ENCODE results near the gene SAYSD1. TPM values are rescaled to one million over a fixed set of nuclear protein-coding genes. Genes with fewer than 3 reads are reported as not detected.

The SAYSD1 gene
- polyA plus RNA-seq, 3 donors: 4.3 to 15.5 (median 12.0) TPM

GRCh38 chr6:39153766-39154397, 38.9 kb upstream of the SAYSD1 start:
- no peaks in the 10 kb centered on the region for H3K79me2 ChIP-seq (ENCODE audit: insufficient read depth, low read length)
- WGBS (ENCODE audit: insufficient coverage): no CpG with 5 or more reads among the region's 6 CpGs
- TF ChIP-seq, protein P1, sequence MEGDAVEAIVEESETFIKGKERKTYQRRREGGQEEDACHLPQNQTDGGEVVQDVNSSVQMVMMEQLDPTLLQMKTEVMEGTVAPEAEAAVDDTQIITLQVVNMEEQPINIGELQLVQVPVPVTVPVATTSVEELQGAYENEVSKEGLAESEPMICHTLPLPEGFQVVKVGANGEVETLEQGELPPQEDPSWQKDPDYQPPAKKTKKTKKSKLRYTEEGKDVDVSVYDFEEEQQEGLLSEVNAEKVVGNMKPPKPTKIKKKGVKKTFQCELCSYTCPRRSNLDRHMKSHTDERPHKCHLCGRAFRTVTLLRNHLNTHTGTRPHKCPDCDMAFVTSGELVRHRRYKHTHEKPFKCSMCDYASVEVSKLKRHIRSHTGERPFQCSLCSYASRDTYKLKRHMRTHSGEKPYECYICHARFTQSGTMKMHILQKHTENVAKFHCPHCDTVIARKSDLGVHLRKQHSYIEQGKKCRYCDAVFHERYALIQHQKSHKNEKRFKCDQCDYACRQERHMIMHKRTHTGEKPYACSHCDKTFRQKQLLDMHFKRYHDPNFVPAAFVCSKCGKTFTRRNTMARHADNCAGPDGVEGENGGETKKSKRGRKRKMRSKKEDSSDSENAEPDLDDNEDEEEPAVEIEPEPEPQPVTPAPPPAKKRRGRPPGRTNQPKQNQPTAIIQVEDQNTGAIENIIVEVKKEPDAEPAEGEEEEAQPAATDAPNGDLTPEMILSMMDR (IDR thresholded peaks at IDR 0.05): no peak
- H3K27me3 ChIP-seq (ENCODE audit: control insufficient read depth in 2 of 2, insufficient read depth in 2 of 2, low read length in 2 of 2): no peaks in the 10 kb centered on the region
- H2AFZ ChIP-seq (ENCODE audit: insufficient read depth, low read depth, low read length, poor library complexity, severe bottlenecking): no peak overlapping the region
- H3K27ac ChIP-seq (ENCODE audit: low read depth in 1 of 2, low read length in 2 of 2): no peak overlapping the region
- H3K9me3 ChIP-seq (replicated peaks in 1 of 2; ENCODE audit: control insufficient read depth in 1 of 2, insufficient read depth in 1 of 2, low read length in 2 of 2): no peaks in the 10 kb centered on the region
- no peaks in the 10 kb centered on the region for H3K4me1 ChIP-seq (ENCODE audit: control insufficient read depth in 1 of 2, insufficient read depth in 2 of 2, low read length in 2 of 2)
- Mint-ChIP-seq H3K27me3 (ENCODE audit: low read depth in 3 of 3) (peaks cover 7 to 16% (median 10%) of the 10 kb centered on the region in 3 donors), H3K27ac (no peak overlapping the region), H3K4me3 (no peak overlapping the region), H3K4me1 (peaks cover 5% of the 10 kb centered on the region), H3K36me3 (no peaks in the 10 kb centered on the region), H3K9me3 (peaks cover 0 to 1% (median 0%) of the 10 kb centered on the region in 7 donors)
- no peak overlapping the region for H3K4me2 ChIP-seq (replicated peaks; ENCODE audit: extremely low read depth, low read length, poor library complexity, severe bottlenecking)
- no peak overlapping the region for H3K4me3 ChIP-seq (replicated peaks in 1 of 3; ENCODE audit: low read depth in 2 of 3, low read length in 3 of 3)
- H3K36me3 ChIP-seq (replicated peaks in 1 of 2; ENCODE audit: control insufficient read depth in 1 of 2, insufficient read depth in 2 of 2, low read length in 2 of 2): no peaks in the 10 kb centered on the region
- no peaks in the 10 kb centered on the region for H4K20me1 ChIP-seq (ENCODE audit: insufficient read depth, low read length)
- intact Hi-C loops (cut with micrococcal nuclease): no loop called here
- no peak for DNase-seq
- H3K9ac ChIP-seq (ENCODE audit: insufficient read depth, low read length, poor library complexity, severe bottlenecking): no peak overlapping the region

GRCh38 chr6:39152262-39152661, 37.3 kb upstream of the SAYSD1 start:
- H3K27ac ChIP-seq (ENCODE audit: low read depth in 1 of 2, low read length in 2 of 2): no peak overlapping the region
- H3K4me2 ChIP-seq (replicated peaks; ENCODE audit: extremely low read depth, low read length, poor library complexity, severe bottlenecking): no peak overlapping the region
- intact Hi-C loops (cut with micrococcal nuclease): no loop called here
- DNase-seq: no peak
- no peak overlapping the region for H3K9ac ChIP-seq (ENCODE audit: insufficient read depth, low read length, poor library complexity, severe bottlenecking)
- H4K20me1 ChIP-seq (ENCODE audit: insufficient read depth, low read length): no peaks in the 10 kb centered on the region
- TF ChIP-seq, protein P1 (IDR thresholded peaks at IDR 0.05): no peak
- Mint-ChIP-seq H3K27ac (no peak overlapping the region), H3K36me3 (no peaks in the 10 kb centered on the region), H3K4me3 (no peak overlapping the region), H3K4me1 (peaks cover 5% of the 10 kb centered on the region), H3K9me3 (peaks cover 0 to 1% (median 0%) of the 10 kb centered on the region in 7 donors), H3K27me3 (ENCODE audit: low read depth in 3 of 3) (peaks cover 6 to 19% (median 9%) of the 10 kb centered on the region in 3 donors)
- no peaks in the 10 kb centered on the region for H3K79me2 ChIP-seq (ENCODE audit: insufficient read depth, low read length)
- H2AFZ ChIP-seq (ENCODE audit: insufficient read depth, low read depth, low read length, poor library complexity, severe bottlenecking): no peak overlapping the region
- H3K27me3 ChIP-seq (ENCODE audit: control insufficient read depth in 2 of 2, insufficient read depth in 2 of 2, low read length in 2 of 2): no peaks in the 10 kb centered on the region
- H3K36me3 ChIP-seq (replicated peaks in 1 of 2; ENCODE audit: control insufficient read depth in 1 of 2, insufficient read depth in 2 of 2, low read length in 2 of 2): no peaks in the 10 kb centered on the region
- WGBS (ENCODE audit: insufficient coverage): 58% methylated on average over 4 of the region's 5 CpGs
- no peaks in the 10 kb centered on the region for H3K9me3 ChIP-seq (replicated peaks in 1 of 2; ENCODE audit: control insufficient read depth in 1 of 2, insufficient read depth in 1 of 2, low read length in 2 of 2)
- H3K4me1 ChIP-seq (ENCODE audit: control insufficient read depth in 1 of 2, insufficient read depth in 2 of 2, low read length in 2 of 2): no peaks in the 10 kb centered on the region
- no peak overlapping the region for H3K4me3 ChIP-seq (replicated peaks in 1 of 3; ENCODE audit: low read depth in 2 of 3, low read length in 3 of 3)

All from CD14-positive monocyte (primary cell).